BLaER1 treated with 17β-estradiol and CSF1 and Interleukin-3, amounts not matched to agents 10 nM and 100 nM (cell line): ENCODE data around the gene CBX2.

Experiments
- H3K27ac ChIP-seq, 11 experiments: shearing (Covaris generic); formaldehyde crosslinking; 2 replicates each; pipeline ENCODE4 v1.8.1; 2022
- H3K27me3 ChIP-seq, 11 experiments: shearing (Covaris generic); formaldehyde crosslinking; 2 replicates each; pipeline ENCODE4 v1.8.1; 2022
- H3K36me3 ChIP-seq, 11 experiments: shearing (Covaris generic); formaldehyde crosslinking; 2 replicates each; pipeline ENCODE4 v1.8.1; 2022
- H3K4me1 ChIP-seq, 10 experiments: shearing (Covaris generic); formaldehyde crosslinking; 2 replicates each; pipeline ENCODE4 v1.8.1; 2022
- H3K4me2 ChIP-seq, 11 experiments: shearing (Covaris generic); formaldehyde crosslinking; 2 replicates each; pipeline ENCODE4 v1.8.1; 2022
- H3K4me3 ChIP-seq, 10 experiments: shearing (Covaris generic); formaldehyde crosslinking; 2 replicates each; pipeline ENCODE4 v1.8.1; 2022
- H3K9ac ChIP-seq, 11 experiments: shearing (Covaris generic); formaldehyde crosslinking; 2 replicates each; pipeline ENCODE4 v1.8.1; 2022
- H3K9me3 ChIP-seq, 11 experiments: shearing (Covaris generic); formaldehyde crosslinking; replicated peaks in 1 of 11; 2 replicates each; pipeline ENCODE4 v1.8.1; 2022
- H4K20me1 ChIP-seq, 11 experiments: shearing (Covaris generic); formaldehyde crosslinking; 2 replicates each; pipeline ENCODE4 v1.8.1; 2022
- Cebpa-rat ChIP-seq, 11 experiments: shearing (Covaris generic); IDR thresholded peaks; 2 replicates each; pipeline ENCODE4 v1.8.1; 2022

Gene CBX2

GRCh38 chr17:79797492-79798298, 19.7 kb downstream of the CBX2 start:
- peaks cover 43 to 64% (median 51%) of the 10 kb centered on the region in 10 experiments for H3K4me1 ChIP-seq
- peak overlapping the region in 9 of 11 experiments; percentile 24 to 76 (median 60); a peak in 13 of 22 replicates for H3K9ac ChIP-seq
- H3K27ac ChIP-seq = peak overlapping the region in 3 of 11 experiments; percentile 53 to 71 (median 68); a peak in 5 of 22 replicates
- peak overlapping the region; percentile 79 to 98 (median 91) for H3K4me2 ChIP-seq
- peaks cover 11 to 86% (median 76%) of the 10 kb centered on the region in 11 experiments; a peak in 20 of 22 replicates for H4K20me1 ChIP-seq
- peak overlapping the region; percentile 57 to 87 (median 72) for H3K4me3 ChIP-seq
- peaks cover 8 to 23% (median 16%) of the 10 kb centered on the region in 11 experiments; a peak in 21 of 22 replicates for H3K36me3 ChIP-seq
- H3K9me3 ChIP-seq = no peaks in the 10 kb centered on the region
- peaks cover 65 to 81% (median 72%) of the 10 kb centered on the region in 11 experiments for H3K27me3 ChIP-seq
- TF ChIP-seq Cebpa-rat (IDR thresholded peaks at IDR 0.05) = no peak

GRCh38 chr17:79798299-79799173, 20.6 kb downstream of the CBX2 start:
- no peak for TF ChIP-seq Cebpa-rat (IDR thresholded peaks at IDR 0.05)
- Histone ChIP-seq H3K4me1 (peaks cover 50 to 71% (median 58%) of the 10 kb centered on the region in 10 experiments), H3K27me3 (peaks cover 65 to 81% (median 72%) of the 10 kb centered on the region in 11 experiments), H3K9me3 (peaks cover 0 to 5% (median 0%) of the 10 kb centered on the region in 11 experiments; a peak in 2 of 22 replicates), H4K20me1 (peaks cover 5 to 86% (median 76%) of the 10 kb centered on the region in 11 experiments; a peak in 20 of 22 replicates), H3K36me3 (peaks cover 8 to 18% (median 11%) of the 10 kb centered on the region in 11 experiments; a peak in 21 of 22 replicates), H3K27ac (no peak overlapping the region), H3K4me3 (peak overlapping the region; percentile 48 to 87 (median 66)), H3K4me2 (peak overlapping the region; percentile 79 to 98 (median 91)), H3K9ac (peak overlapping the region in 5 of 11 experiments; percentile 48 to 62 (median 55); a peak in 8 of 22 replicates)

- Histone ChIP-seq H3K4me1 (peaks cover 56 to 73% (median 64%) of the 10 kb centered on the region in 10 experiments), H3K36me3 (peaks cover 8 to 12% (median 10%) of the 10 kb centered on the region in 11 experiments; a peak in 21 of 22 replicates), H3K27me3 (peaks cover 65 to 81% (median 72%) of the 10 kb centered on the region in 11 experiments), H3K27ac (no peak overlapping the region), H3K9me3 (peaks cover 0 to 10% (median 0%) of the 10 kb centered on the region in 11 experiments; a peak in 2 of 22 replicates), H3K9ac (no peak overlapping the region), H4K20me1 (peaks cover 0 to 86% (median 76%) of the 10 kb centered on the region in 11 experiments; a peak in 20 of 22 replicates), H3K4me2 (peak overlapping the region in 10 of 11 experiments; percentile 81 to 98 (median 92); a peak in 17 of 22 replicates), H3K4me3 (peak overlapping the region in 2 of 10 experiments; percentile 1 to 74; a peak in 1 of 20 replicates)
- TF ChIP-seq Cebpa-rat (IDR thresholded peaks at IDR 0.05) = no peak
These were observed 21.2 kb downstream of the CBX2 start for GRCh38 chr17:79799174-79799537.

GRCh38 chr17:79799538-79800324, 21.8 kb downstream of the CBX2 start:
- peak overlapping the region in 9 of 10 experiments; percentile 38 to 74 (median 51); a peak in 11 of 20 replicates for H3K4me3 ChIP-seq
- H3K4me1 ChIP-seq = peaks cover 61 to 76% (median 70%) of the 10 kb centered on the region in 10 experiments
- TF ChIP-seq Cebpa-rat (IDR thresholded peaks at IDR 0.05) = no peak
- H3K36me3 ChIP-seq = peaks cover 5 to 7% (median 6%) of the 10 kb centered on the region in 11 experiments; a peak in 21 of 22 replicates
- H3K27ac ChIP-seq = no peak overlapping the region
- peak overlapping the region; percentile 70 to 98 (median 91) for H3K4me2 ChIP-seq
- H3K27me3 ChIP-seq = peaks cover 71 to 81% (median 73%) of the 10 kb centered on the region in 11 experiments
- peaks cover 0 to 86% (median 76%) of the 10 kb centered on the region in 11 experiments; a peak in 20 of 22 replicates for H4K20me1 ChIP-seq
- H3K9ac ChIP-seq = no peak overlapping the region
- H3K9me3 ChIP-seq = peaks cover 0 to 10% (median 0%) of the 10 kb centered on the region in 11 experiments; a peak in 2 of 22 replicates

GRCh38 chr17:79800325-79801155, 22.6 kb downstream of the CBX2 start:
- peak overlapping the region; percentile 38 to 63 (median 46) for H3K4me3 ChIP-seq
- H4K20me1 ChIP-seq = peaks cover 0 to 88% (median 77%) of the 10 kb centered on the region in 11 experiments; a peak in 18 of 22 replicates
- peaks cover 0 to 10% (median 0%) of the 10 kb centered on the region in 11 experiments; a peak in 2 of 22 replicates for H3K9me3 ChIP-seq
- H3K4me2 ChIP-seq = peak overlapping the region; percentile 70 to 98 (median 90)
- peak overlapping the region in 1 of 11 experiments; percentile 25; a peak in 2 of 22 replicates for H3K9ac ChIP-seq
- H3K36me3 ChIP-seq = no peaks in the 10 kb centered on the region
- no peak for TF ChIP-seq Cebpa-rat (IDR thresholded peaks at IDR 0.05)
- H3K27me3 ChIP-seq = peaks cover 79 to 83% (median 80%) of the 10 kb centered on the region in 11 experiments
- peaks cover 61 to 78% (median 70%) of the 10 kb centered on the region in 10 experiments for H3K4me1 ChIP-seq
- H3K27ac ChIP-seq = no peak overlapping the region

GRCh38 chr17:79801156-79802038, 23.4 kb downstream of the CBX2 start:
- H3K27ac ChIP-seq = no peak overlapping the region
- H3K4me2 ChIP-seq = peak overlapping the region; percentile 70 to 98 (median 90)
- H3K4me3 ChIP-seq = peak overlapping the region in 9 of 10 experiments; percentile 38 to 63 (median 45); a peak in 17 of 20 replicates
- H3K4me1 ChIP-seq = peaks cover 53 to 78% (median 68%) of the 10 kb centered on the region in 10 experiments
- peaks cover 88 to 89% (median 88%) of the 10 kb centered on the region in 11 experiments for H3K27me3 ChIP-seq
- H3K9ac ChIP-seq = peak overlapping the region in 1 of 11 experiments; percentile 25; a peak in 1 of 22 replicates
- H3K9me3 ChIP-seq = peaks cover 0 to 10% (median 0%) of the 10 kb centered on the region in 11 experiments; a peak in 2 of 22 replicates
- H3K36me3 ChIP-seq = no peaks in the 10 kb centered on the region
- no peak for TF ChIP-seq Cebpa-rat (IDR thresholded peaks at IDR 0.05)
- peaks cover 0 to 88% (median 78%) of the 10 kb centered on the region in 11 experiments; a peak in 18 of 22 replicates for H4K20me1 ChIP-seq
